ENCODE measurements around the gene GFI1B.

GRCh38 chr9:133023117-133023890, 44.8 kb downstream of the GFI1B start:
- TF ChIP-seq CTCF (IDR thresholded peaks at IDR 0.05; ENCODE audit: poor library complexity, severe bottlenecking): no peak
- TF ChIP-seq EZH2 (IDR thresholded peaks at IDR 0.05; ENCODE audit: borderline replicate concordance, insufficient read depth, low read length, poor library complexity, severe bottlenecking): no peak
- TF ChIP-seq POLR2AphosphoS5 (IDR thresholded peaks at IDR 0.05): no peak
- no peak for TF ChIP-seq EP300 (conservative IDR thresholded peaks at IDR 0.05; ENCODE audit: poor library complexity, severe bottlenecking)
- TF ChIP-seq REST (IDR thresholded peaks at IDR 0.05; ENCODE audit: borderline replicate concordance): no peak
- no peak for TF ChIP-seq TAF1 (IDR thresholded peaks at IDR 0.05; ENCODE audit: low read depth)
